ENCODE measurements around the gene ASAP2.

ASAP2 gene

GRCh38 chr2:9345997-9346396 lies 139.4 kb downstream of the ASAP2 start:
- Histone ChIP-seq H3K27me3 (ENCODE audit: insufficient read depth, low read depth, severe bottlenecking) (no peaks in the 10 kb centered on the region), H3K9me3 (ENCODE audit: severe bottlenecking) (no peaks in the 10 kb centered on the region), H3K36me3 (peaks cover 24% of the 10 kb centered on the region), H3K27ac (no peak overlapping the region), H3K4me3 (ENCODE audit: low read depth, low read length) (no peak overlapping the region)
- DNase-seq: peak; percentile 19
- TF ChIP-seq, protein P1, sequence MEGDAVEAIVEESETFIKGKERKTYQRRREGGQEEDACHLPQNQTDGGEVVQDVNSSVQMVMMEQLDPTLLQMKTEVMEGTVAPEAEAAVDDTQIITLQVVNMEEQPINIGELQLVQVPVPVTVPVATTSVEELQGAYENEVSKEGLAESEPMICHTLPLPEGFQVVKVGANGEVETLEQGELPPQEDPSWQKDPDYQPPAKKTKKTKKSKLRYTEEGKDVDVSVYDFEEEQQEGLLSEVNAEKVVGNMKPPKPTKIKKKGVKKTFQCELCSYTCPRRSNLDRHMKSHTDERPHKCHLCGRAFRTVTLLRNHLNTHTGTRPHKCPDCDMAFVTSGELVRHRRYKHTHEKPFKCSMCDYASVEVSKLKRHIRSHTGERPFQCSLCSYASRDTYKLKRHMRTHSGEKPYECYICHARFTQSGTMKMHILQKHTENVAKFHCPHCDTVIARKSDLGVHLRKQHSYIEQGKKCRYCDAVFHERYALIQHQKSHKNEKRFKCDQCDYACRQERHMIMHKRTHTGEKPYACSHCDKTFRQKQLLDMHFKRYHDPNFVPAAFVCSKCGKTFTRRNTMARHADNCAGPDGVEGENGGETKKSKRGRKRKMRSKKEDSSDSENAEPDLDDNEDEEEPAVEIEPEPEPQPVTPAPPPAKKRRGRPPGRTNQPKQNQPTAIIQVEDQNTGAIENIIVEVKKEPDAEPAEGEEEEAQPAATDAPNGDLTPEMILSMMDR (IDR thresholded peaks at IDR 0.05; ENCODE audit: low read depth, low read length): no peak

DNA sequence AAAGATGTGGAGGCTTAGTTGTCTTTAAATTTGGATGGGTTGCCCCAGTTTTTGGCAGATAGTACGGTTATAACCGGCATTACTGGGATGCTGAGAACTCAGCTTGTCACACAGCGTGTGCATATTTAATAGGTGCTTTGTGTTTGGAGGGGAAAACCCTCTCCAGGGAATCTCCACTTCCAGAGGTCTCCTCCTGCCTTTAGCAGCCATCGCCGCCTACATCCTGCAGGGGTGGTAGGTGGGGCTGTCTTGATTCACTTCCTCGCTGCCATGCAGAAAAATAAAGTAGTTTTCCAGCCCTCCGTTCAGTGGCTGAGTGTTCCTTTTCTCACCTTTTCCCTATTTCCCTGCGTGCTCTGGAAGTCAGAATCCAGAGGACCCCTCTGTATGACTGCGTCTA lies 140.3 kb downstream of the ASAP2 start:
- H3K4me3 ChIP-seq (ENCODE audit: low read depth, low read length): no peak overlapping the region
- TF ChIP-seq, protein P1 (IDR thresholded peaks at IDR 0.05; ENCODE audit: low read depth, low read length): no peak
- DNase-seq: no peak
- H3K27me3 ChIP-seq (ENCODE audit: insufficient read depth, low read depth, severe bottlenecking): no peaks in the 10 kb centered on the region
- no peaks in the 10 kb centered on the region for H3K9me3 ChIP-seq (ENCODE audit: severe bottlenecking)
- peaks cover 25% of the 10 kb centered on the region for H3K36me3 ChIP-seq
- no peak overlapping the region for H3K27ac ChIP-seq

GRCh38 chr2:9347411-9347881 lies 140.8 kb downstream of the ASAP2 start:
- H3K27ac ChIP-seq: no peak overlapping the region
- TF ChIP-seq, protein P1 (IDR thresholded peaks at IDR 0.05; ENCODE audit: low read depth, low read length): no peak
- H3K27me3 ChIP-seq (ENCODE audit: insufficient read depth, low read depth, severe bottlenecking): no peaks in the 10 kb centered on the region
- no peaks in the 10 kb centered on the region for H3K9me3 ChIP-seq (ENCODE audit: severe bottlenecking)
- peaks cover 22% of the 10 kb centered on the region for H3K36me3 ChIP-seq
- H3K4me3 ChIP-seq (ENCODE audit: low read depth, low read length): no peak overlapping the region
- no peak for DNase-seq

DNA sequence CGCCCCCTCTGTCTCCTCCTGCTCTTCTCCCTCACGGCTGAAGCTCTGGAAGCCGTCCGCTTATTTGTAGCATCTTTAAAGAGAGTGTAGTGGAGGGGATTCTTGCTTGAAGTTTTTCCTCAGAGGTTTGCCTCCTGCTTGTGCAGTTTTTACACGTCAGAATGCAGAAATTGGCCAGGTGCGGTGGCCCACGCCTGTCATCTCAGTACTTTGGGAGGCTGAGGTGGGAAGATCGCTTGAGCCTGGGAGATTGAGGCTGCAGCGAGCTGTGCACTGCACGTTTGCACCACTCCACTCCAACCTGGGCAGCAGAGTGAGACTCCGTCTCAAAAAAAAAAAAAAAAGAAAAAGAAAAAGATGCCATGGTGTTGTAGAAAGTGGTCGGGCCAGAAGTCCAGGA lies 147.7 kb downstream of the ASAP2 start:
- Histone ChIP-seq H3K27me3 (ENCODE audit: insufficient read depth, low read depth, severe bottlenecking) (no peaks in the 10 kb centered on the region), H3K36me3 (peaks cover 32% of the 10 kb centered on the region)

GRCh38 chr2:9355270-9355669 lies 148.7 kb downstream of the ASAP2 start:
- no peak overlapping the region for H3K27ac ChIP-seq
- H3K4me3 ChIP-seq (ENCODE audit: low read depth, low read length): no peak overlapping the region
- no peaks in the 10 kb centered on the region for H3K27me3 ChIP-seq (ENCODE audit: insufficient read depth, low read depth, severe bottlenecking)
- no peak for DNase-seq
- H3K9me3 ChIP-seq (ENCODE audit: severe bottlenecking): no peaks in the 10 kb centered on the region
- TF ChIP-seq, protein P1 (IDR thresholded peaks at IDR 0.05; ENCODE audit: low read depth, low read length): no peak
- peaks cover 41% of the 10 kb centered on the region for H3K36me3 ChIP-seq

More for the DNA sequence above, 147.7 kb downstream of the ASAP2 start:
- Histone ChIP-seq H3K27ac (no peak overlapping the region), H3K9me3 (ENCODE audit: severe bottlenecking) (no peaks in the 10 kb centered on the region), H3K4me3 (ENCODE audit: low read depth, low read length) (no peak overlapping the region)
- TF ChIP-seq, protein P1 (IDR thresholded peaks at IDR 0.05; ENCODE audit: low read depth, low read length): no peak
- DNase-seq: no peak

DNA sequence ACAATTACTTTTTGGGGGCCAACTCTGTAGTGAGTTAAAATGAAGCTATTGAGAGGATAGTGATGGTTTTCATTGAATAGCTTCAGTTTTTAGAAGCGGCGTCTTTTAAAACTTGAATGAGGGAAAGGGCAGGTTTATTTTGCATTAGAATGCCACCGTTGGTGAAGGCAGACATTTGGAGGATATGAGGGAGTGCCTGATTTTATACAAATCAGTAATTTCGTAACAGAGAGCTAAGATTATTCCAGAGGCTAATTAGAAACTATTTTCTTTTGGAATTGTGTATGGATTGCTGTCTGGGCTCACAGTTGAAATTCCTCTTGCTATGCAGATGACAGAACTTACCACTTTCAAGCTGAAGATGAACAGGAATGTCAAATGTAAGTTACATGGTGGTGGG lies 149.1 kb downstream of the ASAP2 start:
- Histone ChIP-seq H3K9me3 (ENCODE audit: severe bottlenecking) (no peaks in the 10 kb centered on the region), H3K27ac (no peak overlapping the region), H3K4me3 (ENCODE audit: low read depth, low read length) (no peak overlapping the region), H3K27me3 (ENCODE audit: insufficient read depth, low read depth, severe bottlenecking) (no peaks in the 10 kb centered on the region), H3K36me3 (peaks cover 41% of the 10 kb centered on the region)
- TF ChIP-seq, protein P1 (IDR thresholded peaks at IDR 0.05; ENCODE audit: low read depth, low read length): no peak
- no peak for DNase-seq
